AG10803 (cell line): ENCODE results near the gene IKBIP.
"Not testable (repeated sequence)": the region's sequence is repeated elsewhere in the genome, so short reads cannot be mapped to it uniquely, and the experiment has no call there.

Experiments
- DNase-seq: peaks from one replicate; pipeline ENCODE4 v3.0.0; 2010; ENCODE audit warnings: low read depth
- H3K4me3 ChIP-seq: 2 replicates; pipeline ENCODE4 v1.5.1; 2011; ENCODE audit warnings: mild to moderate bottlenecking, low read length, control low read depth
- TF ChIP-seq, protein P1 (sequence below): conservative IDR thresholded peaks from 2 replicates; pipeline ENCODE4 v1.5.1; 2011; ENCODE audit warnings: mild to moderate bottlenecking, low read length, control low read depth, inconsistent platforms

The IKBIP gene

DNA sequence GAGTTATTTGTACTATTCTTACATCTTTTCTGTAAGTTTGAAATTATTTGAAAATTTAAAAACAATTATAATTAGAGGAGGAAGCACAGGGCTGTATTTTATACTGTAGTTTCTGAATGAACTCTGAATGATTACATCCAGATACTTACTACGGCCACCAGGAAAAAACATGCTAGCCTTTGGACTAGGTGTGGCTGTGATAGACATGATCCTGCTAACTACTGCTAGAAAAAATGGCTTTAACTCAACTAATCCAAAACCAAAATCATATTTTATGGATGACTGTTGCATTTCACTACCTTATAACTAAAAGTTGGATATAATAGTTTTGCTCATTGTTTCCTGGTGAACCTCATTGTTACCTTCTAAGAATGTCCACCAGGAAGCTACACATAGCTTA, 66.2 kb downstream of the IKBIP start:
- no peak for DNase-seq
- TF ChIP-seq, protein P1, sequence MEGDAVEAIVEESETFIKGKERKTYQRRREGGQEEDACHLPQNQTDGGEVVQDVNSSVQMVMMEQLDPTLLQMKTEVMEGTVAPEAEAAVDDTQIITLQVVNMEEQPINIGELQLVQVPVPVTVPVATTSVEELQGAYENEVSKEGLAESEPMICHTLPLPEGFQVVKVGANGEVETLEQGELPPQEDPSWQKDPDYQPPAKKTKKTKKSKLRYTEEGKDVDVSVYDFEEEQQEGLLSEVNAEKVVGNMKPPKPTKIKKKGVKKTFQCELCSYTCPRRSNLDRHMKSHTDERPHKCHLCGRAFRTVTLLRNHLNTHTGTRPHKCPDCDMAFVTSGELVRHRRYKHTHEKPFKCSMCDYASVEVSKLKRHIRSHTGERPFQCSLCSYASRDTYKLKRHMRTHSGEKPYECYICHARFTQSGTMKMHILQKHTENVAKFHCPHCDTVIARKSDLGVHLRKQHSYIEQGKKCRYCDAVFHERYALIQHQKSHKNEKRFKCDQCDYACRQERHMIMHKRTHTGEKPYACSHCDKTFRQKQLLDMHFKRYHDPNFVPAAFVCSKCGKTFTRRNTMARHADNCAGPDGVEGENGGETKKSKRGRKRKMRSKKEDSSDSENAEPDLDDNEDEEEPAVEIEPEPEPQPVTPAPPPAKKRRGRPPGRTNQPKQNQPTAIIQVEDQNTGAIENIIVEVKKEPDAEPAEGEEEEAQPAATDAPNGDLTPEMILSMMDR: no peak
- H3K4me3 ChIP-seq: no peak overlapping the region

DNA sequence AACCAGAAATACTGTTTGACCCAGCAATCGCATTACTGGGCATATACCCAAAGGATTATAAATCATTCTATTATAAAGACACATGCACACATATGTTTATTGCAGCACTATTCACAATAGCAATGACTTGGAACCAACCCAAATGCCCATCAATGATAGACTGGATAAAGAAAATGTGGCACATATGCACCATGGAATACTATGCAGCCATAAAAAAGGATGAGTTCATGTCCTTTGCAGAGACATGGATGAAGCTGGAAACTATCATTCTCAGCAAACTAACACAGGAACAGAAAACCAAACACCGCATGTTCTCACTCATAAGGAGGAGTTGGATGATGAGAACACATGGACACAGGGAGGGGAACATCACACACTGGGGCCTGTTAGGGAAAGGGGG, 67.8 kb downstream of the IKBIP start:
- not testable (repeated sequence) for H3K4me3 ChIP-seq, DNase-seq

DNA sequence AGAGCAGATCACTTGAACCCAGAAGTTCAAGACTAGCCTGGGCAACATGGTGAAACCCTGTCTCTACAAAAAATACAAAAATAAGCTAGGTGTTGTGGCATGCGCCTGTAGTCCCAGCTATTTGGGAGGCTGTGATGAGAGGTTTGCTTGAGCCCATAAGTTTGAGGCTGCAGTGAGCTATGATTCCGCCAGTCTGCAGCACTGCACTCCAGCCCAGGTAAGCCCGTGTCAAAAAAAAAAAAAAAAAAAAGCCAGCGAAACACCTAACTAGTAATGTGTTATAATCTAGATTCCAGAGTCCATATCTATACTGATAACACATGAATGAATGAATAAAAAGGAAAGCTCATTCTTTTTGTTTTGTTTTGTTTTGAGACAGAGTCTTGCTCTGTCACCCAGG, 69.6 kb downstream of the IKBIP start:
- no peak for DNase-seq
- H3K4me3 ChIP-seq: no peak overlapping the region
- TF ChIP-seq, protein P1: no peak
